ENCODE measurements around the gene ALG3.

ALG3 gene

DNA sequence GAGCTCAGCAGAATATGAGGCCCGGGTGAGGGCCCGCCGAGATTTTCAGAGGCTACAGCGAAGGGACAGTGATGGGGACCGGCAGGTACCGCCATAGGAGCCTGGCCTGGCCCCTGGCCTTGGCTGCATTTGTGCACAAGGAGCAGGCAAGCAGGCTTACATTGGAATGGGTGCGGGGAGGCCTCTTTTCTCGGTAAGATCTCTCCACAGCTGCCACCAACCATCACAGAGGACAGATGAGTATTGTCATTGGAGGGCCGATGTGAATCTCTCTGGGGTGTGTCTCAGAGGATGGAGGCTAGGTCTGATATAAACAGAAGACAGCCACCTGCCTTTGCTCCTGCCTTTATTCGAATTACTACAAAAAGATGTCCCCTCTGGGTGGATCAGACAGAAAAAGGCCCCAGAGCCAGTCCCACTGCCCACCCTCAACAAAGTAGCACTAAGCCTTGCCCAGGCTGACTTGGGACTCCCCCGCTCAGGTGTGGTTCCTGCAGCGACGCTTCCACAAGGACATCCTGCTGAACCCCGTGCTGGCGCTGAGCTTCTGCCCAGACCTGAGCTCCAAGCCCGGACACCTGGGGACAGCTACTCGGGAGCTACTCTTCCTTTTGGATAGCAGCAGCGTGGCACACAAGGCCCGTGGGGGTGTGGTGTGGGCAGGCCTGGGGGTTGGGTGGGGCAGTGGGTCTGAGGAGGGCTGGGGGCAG, 13.9 kb downstream of the ALG3 start:
- DNase-seq = no peak

DNA sequence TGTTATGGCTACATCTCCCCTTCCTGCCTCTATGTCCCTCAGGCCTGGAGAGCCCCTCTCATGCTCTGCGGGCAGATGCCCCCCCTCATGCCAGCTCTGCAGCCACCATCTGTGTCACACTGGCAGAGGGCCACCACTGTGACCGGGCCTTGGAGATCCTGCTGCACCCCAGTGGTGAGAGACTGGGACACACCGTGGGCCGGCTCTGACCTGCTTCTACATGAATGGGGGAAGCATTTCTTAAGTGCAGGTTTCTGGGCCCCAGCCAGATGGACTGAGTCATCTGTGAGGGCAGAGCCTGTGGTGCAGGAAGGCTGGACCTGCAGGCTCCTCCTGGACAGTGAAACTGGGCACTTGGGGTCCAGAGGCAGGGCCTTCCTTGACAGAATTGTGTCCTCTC, 14.5 kb downstream of the ALG3 start:
- no peak for DNase-seq

GRCh38 chr3:184233127-184233843, 15.5 kb downstream of the ALG3 start:
- DNase-seq = no peak

DNA sequence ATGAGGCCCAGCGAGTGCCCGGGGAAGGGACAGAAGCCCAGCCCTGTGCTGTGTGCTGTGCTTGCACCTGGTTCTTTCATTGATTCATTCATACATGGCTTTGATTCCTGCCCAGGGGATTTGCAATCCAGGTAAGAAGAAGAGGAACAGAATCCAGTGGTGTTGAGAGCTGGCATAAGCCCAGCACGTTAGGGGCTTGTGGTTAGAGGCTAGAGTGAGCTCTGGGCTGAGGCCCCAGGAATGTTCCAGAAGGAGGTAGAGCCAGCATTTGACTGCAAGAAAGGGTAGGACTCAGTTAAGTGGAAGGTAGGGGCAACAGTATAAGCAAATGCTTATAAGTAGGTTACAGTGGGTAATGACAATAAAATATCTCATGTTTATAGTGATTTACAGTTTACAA, 17.1 kb downstream of the ALG3 start:
- DNase-seq = no peak

GRCh38 chr3:184230603-184231528, 17.9 kb downstream of the ALG3 start:
- no peak for DNase-seq

GRCh38 chr3:184230081-184230602, 18.6 kb downstream of the ALG3 start:
- DNase-seq = no peak

DNA sequence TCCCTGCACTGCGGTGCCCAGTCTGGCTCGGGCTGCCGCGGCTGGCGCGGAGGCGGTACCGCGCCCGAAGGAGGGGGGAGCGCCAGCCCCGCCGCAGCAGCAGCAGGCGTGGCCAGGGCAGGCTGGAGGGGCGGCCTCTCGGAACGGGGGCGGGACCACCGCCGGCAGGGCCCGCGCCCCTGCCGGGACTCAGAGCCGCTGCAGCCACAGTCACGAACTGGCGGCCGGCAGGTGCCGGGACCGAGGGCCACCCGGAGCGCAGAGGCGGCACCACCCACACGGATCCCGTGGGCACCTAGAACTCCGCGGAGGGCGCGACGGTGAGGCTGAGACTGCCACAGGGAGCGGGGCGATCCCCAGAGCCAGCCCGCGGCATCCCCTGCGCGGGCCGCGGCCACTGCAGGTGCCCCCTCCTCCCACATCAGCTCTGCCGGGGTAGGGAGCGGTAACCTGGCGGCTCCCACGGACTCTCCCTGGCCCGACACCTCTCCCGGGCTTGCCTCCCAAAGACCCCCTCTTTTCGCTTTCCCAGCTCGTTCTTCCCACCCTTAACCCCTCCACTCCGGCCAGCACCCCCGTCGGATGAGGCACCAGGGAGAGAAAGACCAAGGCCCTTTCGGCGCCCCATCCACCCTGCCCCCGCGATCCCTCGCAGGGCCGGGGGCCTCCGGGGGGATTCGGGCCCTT, 19.2 kb downstream of the ALG3 start, which contains the start of gene VWA5B2:
Gene VWA5B2, plus strand, starts transcription at position 192 of the 687 bp plus-strand sequence. CDS start 944 bp downstream, outside the sequence.
- no peak for DNase-seq

DNA sequence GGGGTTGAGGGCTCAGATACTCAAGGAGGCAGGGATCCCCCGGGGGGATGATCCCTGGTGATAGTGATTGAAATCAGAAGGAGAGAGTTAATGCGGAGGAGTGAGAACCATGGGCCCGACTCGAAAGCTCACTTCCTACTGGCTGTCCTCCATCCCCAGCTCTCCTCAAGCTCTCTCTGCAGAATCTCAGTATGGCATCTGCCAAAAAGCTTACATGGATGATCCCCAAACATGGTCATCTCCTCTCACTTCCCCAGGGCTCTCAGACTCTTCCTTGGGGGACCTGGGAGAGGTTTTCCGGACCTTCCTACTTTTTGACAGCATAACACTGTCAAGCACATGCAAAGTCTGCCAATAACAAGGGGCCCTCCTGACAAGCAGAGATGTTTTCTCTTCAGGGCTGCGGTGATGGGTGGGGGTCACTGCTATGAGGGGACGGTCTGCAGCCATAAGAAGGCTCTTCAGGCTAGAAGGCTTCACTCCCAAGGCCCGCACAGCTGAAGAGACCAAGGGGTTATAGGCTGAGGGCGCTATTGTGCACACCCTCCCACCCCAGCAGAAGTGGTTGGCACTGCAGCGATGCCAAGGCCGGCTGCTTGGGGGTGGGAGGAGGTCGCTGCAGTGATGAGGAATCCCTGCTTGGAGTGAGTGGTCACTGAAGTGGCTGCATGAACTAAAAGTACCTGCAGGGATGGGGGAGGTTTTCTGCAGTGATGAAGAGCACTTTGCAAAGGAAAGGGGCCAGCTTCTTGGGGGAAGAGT, 20.2 kb downstream of the ALG3 start:
- no peak for DNase-seq

GRCh38 chr3:184227481-184227935, 21.3 kb downstream of the ALG3 start:
- DNase-seq = no peak

- DNase-seq = no peak
Observed at GRCh38 chr3:184223946-184224345, 24.8 kb downstream of the ALG3 start.

DNA sequence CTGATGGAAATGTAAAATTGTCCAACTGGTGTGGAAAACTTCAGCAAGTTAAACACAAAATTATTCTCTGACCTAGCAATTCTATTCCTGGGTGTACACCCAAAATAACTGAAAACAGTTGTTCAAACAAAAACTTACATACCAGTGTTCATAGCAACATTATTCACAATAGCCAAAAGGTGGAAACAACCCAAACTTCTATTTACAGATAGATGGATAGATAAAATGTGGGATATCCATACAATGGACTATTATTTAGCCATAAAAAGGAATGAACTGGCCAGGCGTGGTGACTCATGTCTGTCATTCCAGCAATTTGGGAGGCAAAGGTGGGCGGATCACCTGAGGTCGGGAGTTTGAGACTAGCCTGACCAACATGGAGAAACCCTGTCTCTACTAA, 26.2 kb downstream of the ALG3 start:
- no peak for DNase-seq

GRCh38 chr3:184218814-184219213, 29.9 kb downstream of the ALG3 start:
- no peak for DNase-seq

DNA sequence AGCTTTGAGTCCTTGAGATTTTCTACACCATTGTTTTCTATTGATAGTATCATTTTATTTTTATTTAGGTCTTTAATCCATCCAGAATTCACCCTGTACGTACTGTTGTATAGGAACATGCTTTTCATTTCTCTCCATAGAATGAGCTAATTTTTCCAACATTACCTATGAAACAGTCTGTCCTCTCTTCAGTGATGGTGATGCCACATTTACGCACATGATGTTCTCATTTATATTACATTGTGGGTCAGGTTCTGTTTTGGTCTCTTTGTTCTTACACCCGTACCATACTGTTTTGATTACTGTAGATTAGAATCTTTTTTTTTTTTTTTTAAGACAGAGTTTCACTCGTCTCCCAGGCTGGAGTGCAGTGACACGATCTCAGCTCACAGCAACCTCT, 37.0 kb downstream of the ALG3 start:
- DNase-seq = no peak

GRCh38 chr3:184211297-184211696, 37.5 kb downstream of the ALG3 start:
- no peak for DNase-seq

- no peak for DNase-seq
Observed at GRCh38 chr3:184209146-184209923, 39.4 kb downstream of the ALG3 start.

DNA sequence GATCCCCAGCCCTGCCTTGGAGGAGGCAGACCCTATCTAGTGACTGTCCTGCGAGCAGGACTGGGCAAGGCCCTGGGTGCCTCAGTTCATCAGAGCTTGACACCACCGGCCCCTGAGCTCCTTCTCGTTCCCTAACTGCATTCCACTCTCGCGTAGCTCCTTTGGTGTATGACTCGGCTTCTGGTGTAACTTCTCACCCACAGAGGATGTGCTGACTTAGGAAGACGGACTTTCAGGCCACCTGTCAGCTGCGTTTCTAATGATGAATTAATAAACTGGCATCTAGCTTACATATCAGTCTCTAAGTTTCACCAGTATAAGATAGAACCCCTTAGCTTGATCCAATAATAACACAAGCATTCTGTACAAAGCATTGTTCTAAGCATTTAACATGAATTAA, 45.2 kb downstream of the ALG3 start:
- no peak for DNase-seq

DNA sequence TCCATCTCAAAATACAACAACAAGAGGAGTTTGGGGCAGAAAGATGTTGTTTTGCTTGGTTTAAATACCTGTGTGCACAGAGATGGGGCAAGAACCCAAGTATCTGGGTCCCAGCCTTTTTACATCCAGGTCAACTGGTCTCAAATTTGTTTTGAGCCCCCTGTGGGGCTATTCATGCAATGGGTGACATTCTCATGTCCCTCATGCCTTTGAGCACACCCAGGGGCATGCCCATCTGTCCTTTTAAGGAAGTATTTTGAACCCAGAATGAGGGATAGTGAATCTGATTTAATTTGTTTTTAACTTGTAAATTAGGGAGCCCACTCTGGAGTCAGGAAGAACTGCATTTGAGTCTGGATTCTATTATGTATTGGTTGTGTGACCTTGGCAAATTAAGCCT, 47.9 kb downstream of the ALG3 start:
- DNase-seq = no peak

GRCh38 chr3:184198509-184198908, 50.3 kb downstream of the ALG3 start:
- no peak for DNase-seq

DNA sequence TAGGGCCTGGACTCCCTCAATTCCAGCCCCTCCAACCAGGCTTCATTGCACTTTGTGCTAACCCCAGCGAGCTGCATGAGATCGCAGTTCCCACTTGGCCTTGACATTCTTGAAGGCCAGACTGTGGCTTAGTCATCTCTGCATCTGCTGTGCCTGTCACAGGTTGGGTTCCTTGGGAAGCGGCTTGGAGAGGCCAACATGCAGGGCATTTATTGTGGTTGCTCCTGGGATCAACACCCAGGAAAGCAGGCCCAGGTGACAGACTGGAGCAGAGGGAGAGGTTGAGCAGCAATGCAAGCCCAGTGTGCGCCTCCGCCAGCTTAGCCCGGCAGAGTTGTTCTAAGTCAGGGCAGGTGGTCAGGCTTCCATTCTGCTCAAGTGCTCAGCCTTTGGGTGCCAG, 52.2 kb downstream of the ALG3 start:
- DNase-seq = no peak

- DNase-seq = no peak
Observed at GRCh38 chr3:184193991-184194539, 54.7 kb downstream of the ALG3 start.

GRCh38 chr3:184192889-184193288, 55.9 kb downstream of the ALG3 start:
- no peak for DNase-seq
